ENCODE data around the gene SYTL2. TPM values are rescaled to one million over a fixed set of nuclear protein-coding genes. Genes with fewer than 3 reads are reported as not detected.
"Not testable (repeated sequence)": the region's sequence is repeated elsewhere in the genome, so short reads cannot be mapped to it uniquely, and the experiment has no call there.

The SYTL2 gene
- total and polyA plus RNA-seq, 8 donors = 5.4 to 391 (median 188) TPM

DNA sequence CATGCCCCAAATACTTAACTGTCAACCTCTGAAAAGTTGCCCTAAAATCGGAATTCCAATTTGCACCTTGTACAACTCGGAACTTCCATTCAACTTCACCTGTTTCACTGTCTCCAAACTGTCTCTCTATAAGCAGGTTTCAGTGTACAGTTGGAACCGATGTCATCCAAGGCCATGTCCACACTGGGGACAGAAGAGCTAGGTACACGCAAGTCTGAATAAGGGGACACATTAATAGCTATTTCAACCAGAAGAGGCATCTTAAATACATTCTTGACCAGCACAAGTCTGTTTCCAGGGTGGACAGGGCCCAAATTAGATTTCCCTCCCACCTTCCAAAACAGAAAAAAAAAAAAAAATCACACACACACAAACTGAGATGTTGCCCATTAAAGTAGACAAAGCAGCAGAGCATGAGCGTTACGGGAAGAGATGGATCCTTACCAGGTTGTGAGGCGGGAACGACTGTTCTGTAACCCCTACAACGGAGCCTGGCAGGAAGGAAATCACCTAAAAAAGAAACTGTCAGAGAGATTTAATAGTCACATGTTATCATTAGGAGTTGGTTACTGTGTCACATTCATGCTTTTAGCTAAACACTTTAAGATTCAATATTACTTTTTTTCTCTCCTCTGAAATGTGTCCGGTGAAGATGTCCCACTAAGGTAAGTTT is 147.7 kb downstream of the SYTL2 start:
- H3K4me1 ChIP-seq = peaks cover 12 to 70% (median 59%) of the 10 kb centered on the region in 4 donors
- DNase-seq = no peak
- intact Hi-C loops (cut with DNase I; ENCODE audit: low total_unique reads) = no loop called here
- WGBS, 5 donors = 0 to 4% (median 3%) methylated on average over 10 of the region's 10 CpGs
- H3K4me3 ChIP-seq = peak overlapping the region; percentile 75 to 88 (median 82)
- H3K36me3 ChIP-seq = peaks cover 0 to 39% (median 22%) of the 10 kb centered on the region in 4 donors
- no peaks in the 10 kb centered on the region for H3K27me3 ChIP-seq
- H3K9me3 ChIP-seq = no peaks in the 10 kb centered on the region
- no peak for TF ChIP-seq POLR2AphosphoS5 (IDR thresholded peaks at IDR 0.05)
- no peak for TF ChIP-seq EP300 (IDR thresholded peaks at IDR 0.05)
- TF ChIP-seq POLR2A (IDR thresholded peaks at IDR 0.05) = no peak
- TF ChIP-seq, protein P1, sequence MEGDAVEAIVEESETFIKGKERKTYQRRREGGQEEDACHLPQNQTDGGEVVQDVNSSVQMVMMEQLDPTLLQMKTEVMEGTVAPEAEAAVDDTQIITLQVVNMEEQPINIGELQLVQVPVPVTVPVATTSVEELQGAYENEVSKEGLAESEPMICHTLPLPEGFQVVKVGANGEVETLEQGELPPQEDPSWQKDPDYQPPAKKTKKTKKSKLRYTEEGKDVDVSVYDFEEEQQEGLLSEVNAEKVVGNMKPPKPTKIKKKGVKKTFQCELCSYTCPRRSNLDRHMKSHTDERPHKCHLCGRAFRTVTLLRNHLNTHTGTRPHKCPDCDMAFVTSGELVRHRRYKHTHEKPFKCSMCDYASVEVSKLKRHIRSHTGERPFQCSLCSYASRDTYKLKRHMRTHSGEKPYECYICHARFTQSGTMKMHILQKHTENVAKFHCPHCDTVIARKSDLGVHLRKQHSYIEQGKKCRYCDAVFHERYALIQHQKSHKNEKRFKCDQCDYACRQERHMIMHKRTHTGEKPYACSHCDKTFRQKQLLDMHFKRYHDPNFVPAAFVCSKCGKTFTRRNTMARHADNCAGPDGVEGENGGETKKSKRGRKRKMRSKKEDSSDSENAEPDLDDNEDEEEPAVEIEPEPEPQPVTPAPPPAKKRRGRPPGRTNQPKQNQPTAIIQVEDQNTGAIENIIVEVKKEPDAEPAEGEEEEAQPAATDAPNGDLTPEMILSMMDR (IDR thresholded peaks at IDR 0.05) = no peak
- peak overlapping the region in 4 of 5 donors; percentile 95 to 99 (median 98) for H3K27ac ChIP-seq

DNA sequence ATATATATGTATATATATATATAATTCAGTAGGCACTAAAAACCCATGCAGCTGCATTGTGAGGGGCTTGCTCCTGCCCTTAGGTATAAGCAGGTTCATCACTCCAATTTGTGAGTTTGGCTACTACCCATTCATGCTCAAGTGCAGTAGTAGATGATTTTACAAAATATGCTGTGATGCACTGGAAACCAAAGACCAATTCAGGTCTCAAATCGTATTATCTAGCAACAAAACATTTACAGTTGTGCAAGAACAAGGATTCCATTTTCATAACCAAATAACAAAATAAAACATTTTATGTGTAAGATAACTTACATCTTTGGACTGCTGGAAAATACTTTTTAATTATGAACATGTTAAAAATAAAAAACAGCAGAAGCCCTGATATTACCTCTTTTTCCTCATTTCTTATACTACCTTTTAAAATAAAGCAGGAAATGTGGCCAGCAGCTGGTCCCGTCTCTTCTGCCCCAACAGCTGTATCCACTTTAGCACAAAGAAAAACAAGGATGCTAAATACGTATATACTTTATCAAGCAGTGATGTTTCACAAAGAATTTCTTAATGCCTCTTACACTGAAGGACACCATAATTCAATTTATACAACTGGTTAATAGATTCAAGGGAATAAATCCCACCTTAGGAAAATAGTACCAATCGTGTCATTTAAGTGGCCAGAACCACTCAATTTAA is 148.8 kb downstream of the SYTL2 start:
- peak overlapping the region in 2 of 5 donors; percentile 9 to 98 for H3K27ac ChIP-seq
- no peak for DNase-seq
- intact Hi-C loops (cut with DNase I; ENCODE audit: low total_unique reads) = no loop called here
- peak overlapping the region; percentile 75 to 88 (median 82) for H3K4me3 ChIP-seq
- WGBS, 5 donors = 2 to 8% (median 5%) methylated on average over 4 of the region's 4 CpGs
- TF ChIP-seq POLR2A (IDR thresholded peaks at IDR 0.05) = no peak
- no peak for TF ChIP-seq POLR2AphosphoS5 (IDR thresholded peaks at IDR 0.05)
- TF ChIP-seq, protein P1 (IDR thresholded peaks at IDR 0.05) = no peak
- H3K4me1 ChIP-seq = peaks cover 11 to 78% (median 68%) of the 10 kb centered on the region in 4 donors
- H3K9me3 ChIP-seq = no peaks in the 10 kb centered on the region
- H3K27me3 ChIP-seq = no peaks in the 10 kb centered on the region
- H3K36me3 ChIP-seq = peaks cover 0 to 50% (median 33%) of the 10 kb centered on the region in 4 donors

DNA sequence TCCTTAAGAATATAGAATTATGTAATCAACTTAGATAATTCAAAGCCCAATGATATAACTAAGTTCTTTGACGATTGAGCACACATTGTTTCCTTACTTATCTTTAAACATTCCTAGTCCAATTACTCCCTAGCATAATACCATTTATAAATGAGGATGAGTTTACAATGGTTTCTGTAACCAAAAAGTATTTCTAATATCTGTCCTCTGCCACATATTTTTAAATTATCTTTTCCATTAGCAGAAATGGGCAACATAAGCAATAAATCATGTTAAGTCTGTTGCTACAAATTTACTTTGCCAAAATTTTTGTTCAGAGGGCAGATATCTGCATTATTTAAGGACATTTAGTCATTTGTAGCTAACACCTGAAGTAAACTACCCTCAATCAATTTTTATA is 152.8 kb downstream of the SYTL2 start:
- intact Hi-C loops (cut with DNase I; ENCODE audit: low total_unique reads) = no loop called here
- WGBS, 5 donors = 16 to 28% (median 20%) methylated on average over 1 of the region's 1 CpG
- Histone ChIP-seq H3K27me3 (no peaks in the 10 kb centered on the region), H3K27ac (no peak overlapping the region), H3K36me3 (peaks cover 6 to 87% (median 71%) of the 10 kb centered on the region in 4 donors), H3K4me3 (no peak overlapping the region), H3K4me1 (peaks cover 4 to 73% (median 60%) of the 10 kb centered on the region in 4 donors), H3K9me3 (no peaks in the 10 kb centered on the region)
- no peak for DNase-seq
- TF ChIP-seq POLR2A (IDR thresholded peaks at IDR 0.05) = no peak
- no peak for TF ChIP-seq POLR2AphosphoS5 (IDR thresholded peaks at IDR 0.05)
- TF ChIP-seq, protein P1 (IDR thresholded peaks at IDR 0.05) = no peak
- no peak for TF ChIP-seq EP300 (IDR thresholded peaks at IDR 0.05)

DNA sequence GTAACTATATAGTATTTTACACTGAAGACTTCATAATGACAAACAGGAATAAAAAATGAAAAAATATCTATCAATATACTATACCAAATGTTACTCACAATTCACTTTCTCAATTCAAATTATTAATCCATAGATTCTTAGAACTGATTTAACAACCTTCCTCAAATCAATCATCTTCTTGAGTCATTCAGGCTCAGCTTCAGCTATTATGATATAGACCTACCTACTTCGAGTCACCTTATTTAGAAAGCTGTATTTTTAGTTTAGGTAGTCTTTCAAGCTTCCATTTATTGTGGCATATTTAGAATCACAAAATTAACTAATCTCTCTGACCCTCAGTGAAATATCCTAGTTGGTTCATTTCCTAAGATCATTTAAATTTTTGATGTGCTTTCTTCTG is 154.2 kb downstream of the SYTL2 start:
- intact Hi-C loops (cut with DNase I; ENCODE audit: low total_unique reads) = no loop called here
- WGBS, 5 donors = 78 to 89% (median 83%) methylated on average over 1 of the region's 1 CpG
- no peaks in the 10 kb centered on the region for H3K9me3 ChIP-seq
- no peak overlapping the region for H3K27ac ChIP-seq
- H3K4me3 ChIP-seq = no peak overlapping the region
- H3K27me3 ChIP-seq = no peaks in the 10 kb centered on the region
- DNase-seq = no peak
- no peak for TF ChIP-seq EP300 (IDR thresholded peaks at IDR 0.05)
- no peak for TF ChIP-seq POLR2AphosphoS5 (IDR thresholded peaks at IDR 0.05)
- no peak for TF ChIP-seq POLR2A (IDR thresholded peaks at IDR 0.05)
- TF ChIP-seq, protein P1 (IDR thresholded peaks at IDR 0.05) = no peak
- H3K36me3 ChIP-seq = peaks cover 6 to 85% (median 76%) of the 10 kb centered on the region in 4 donors
- peaks cover 4 to 66% (median 51%) of the 10 kb centered on the region in 4 donors for H3K4me1 ChIP-seq

DNA sequence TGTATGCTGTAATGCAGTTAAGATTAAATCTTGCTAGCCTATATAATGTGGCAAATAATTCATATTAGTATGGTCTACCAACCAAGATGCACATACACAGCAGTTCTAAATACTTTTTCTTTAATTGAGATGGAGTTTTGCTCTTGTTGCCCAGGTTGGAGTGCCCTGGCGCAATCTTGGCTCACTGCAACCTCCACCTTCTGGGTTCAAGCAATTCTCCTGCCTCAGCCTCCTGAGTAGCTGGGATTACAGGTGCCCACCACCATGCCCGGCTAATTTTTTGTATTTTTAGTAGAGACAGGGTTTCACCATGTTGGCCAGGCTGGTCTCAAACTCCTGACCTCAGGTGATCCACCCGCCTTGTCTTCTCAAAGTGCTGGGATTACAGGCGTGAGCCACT is 156.6 kb downstream of the SYTL2 start:
- Histone ChIP-seq H3K4me1 (peaks cover 5 to 52% (median 32%) of the 10 kb centered on the region in 4 donors), H3K36me3 (peaks cover 6 to 76% (median 71%) of the 10 kb centered on the region in 4 donors)
- DNase-seq; H3K9me3 ChIP-seq; H3K27me3 ChIP-seq; H3K27ac ChIP-seq; intact Hi-C loops (cut with DNase I; ENCODE audit: low total_unique reads); H3K4me3 ChIP-seq: not testable (repeated sequence)
- WGBS, 5 donors = 94 to 97% (median 96%) methylated on average over 3 to 4 of the region's 4 CpGs

Data from stomach (tissue), 9 donors.